Muscle layer of colon (tissue), 2 donors: ENCODE data around the gene UNC5B.

Source experiments
- H3K27ac ChIP-seq: one replicate; pipeline ENCODE4 v1.7.0; 2013; ENCODE audit warnings: low read depth, mild to moderate bottlenecking, low read length, moderate library complexity
- H3K27me3 ChIP-seq, 2 donors: one replicate each; pipeline ENCODE4 v1.7.0; 2013; ENCODE audit warnings: low read length in 2 of 2, mild to moderate bottlenecking in 2 of 2; ENCODE audit not compliant: insufficient read depth in 2 of 2, control insufficient read depth in 1 of 2
- H3K36me3 ChIP-seq: one replicate; pipeline ENCODE4 v1.7.0; 2013; ENCODE audit warnings: mild to moderate bottlenecking, low read length; ENCODE audit not compliant: insufficient read depth
- H3K4me1 ChIP-seq: one replicate; pipeline ENCODE4 v1.7.0; 2013; ENCODE audit warnings: mild to moderate bottlenecking, low read length; ENCODE audit not compliant: insufficient read depth
- H3K4me3 ChIP-seq, 2 donors: one replicate each; pipeline ENCODE4 v1.7.0; 2013; ENCODE audit warnings: low read length in 2 of 2, low read depth in 1 of 2, mild to moderate bottlenecking in 1 of 2, moderate library complexity in 1 of 2
- H3K9ac ChIP-seq: one replicate; pipeline ENCODE4 v1.7.0; 2013; ENCODE audit warnings: low read length
- H3K9me3 ChIP-seq: one replicate; pipeline ENCODE4 v1.7.0; 2013; ENCODE audit warnings: mild to moderate bottlenecking, low read length
- donor health status: abdominal sarcoma.
- donor health status: Adenocarcinoma of cecum.

Gene UNC5B

GRCh38 chr10:71228875-71229675 is 16.7 kb downstream of the UNC5B start:
- Histone ChIP-seq H3K9ac (no peak overlapping the region), H3K9me3 (no peaks in the 10 kb centered on the region), H3K36me3 (no peaks in the 10 kb centered on the region), H3K4me3 (no peak overlapping the region), H3K4me1 (peaks cover 20% of the 10 kb centered on the region), H3K27ac (no peak overlapping the region), H3K27me3 (no peaks in the 10 kb centered on the region)

GRCh38 chr10:71229726-71230655 is 17.6 kb downstream of the UNC5B start:
- H3K9me3 ChIP-seq = no peaks in the 10 kb centered on the region
- H3K36me3 ChIP-seq = no peaks in the 10 kb centered on the region
- H3K9ac ChIP-seq = no peak overlapping the region
- H3K27ac ChIP-seq = no peak overlapping the region
- H3K27me3 ChIP-seq = no peaks in the 10 kb centered on the region
- peaks cover 21% of the 10 kb centered on the region for H3K4me1 ChIP-seq
- no peak overlapping the region for H3K4me3 ChIP-seq

- no peaks in the 10 kb centered on the region for H3K27me3 ChIP-seq
- H3K9me3 ChIP-seq = no peaks in the 10 kb centered on the region
- no peak overlapping the region for H3K4me3 ChIP-seq
- H3K9ac ChIP-seq = no peak overlapping the region
- no peak overlapping the region for H3K27ac ChIP-seq
- H3K4me1 ChIP-seq = peaks cover 27% of the 10 kb centered on the region
- no peaks in the 10 kb centered on the region for H3K36me3 ChIP-seq
Measured at GRCh38 chr10:71230656-71231025, 18.3 kb downstream of the UNC5B start.

DNA sequence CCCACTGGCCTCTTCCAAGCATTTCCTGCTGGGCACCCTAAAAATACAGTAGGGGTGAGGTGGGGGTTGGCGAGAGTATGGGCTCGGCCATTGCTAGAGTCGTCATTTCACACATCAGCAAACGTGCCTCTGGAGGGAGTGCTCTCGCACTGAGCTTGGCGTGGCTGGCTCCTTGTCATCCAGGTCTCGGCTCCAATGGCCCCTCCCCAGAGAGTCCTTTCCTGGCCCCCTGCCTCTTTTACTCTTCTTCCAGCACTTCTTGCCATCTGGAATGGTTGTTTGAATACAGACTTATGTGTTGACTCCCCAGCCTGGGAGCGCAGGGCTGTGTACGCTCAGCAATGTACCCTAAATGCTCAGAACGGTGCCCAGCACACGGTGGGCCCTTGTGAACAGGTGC is 18.8 kb downstream of the UNC5B start:
- Histone ChIP-seq H3K4me1 (peaks cover 32% of the 10 kb centered on the region), H3K27ac (no peak overlapping the region), H3K27me3 (no peaks in the 10 kb centered on the region), H3K36me3 (no peaks in the 10 kb centered on the region), H3K9me3 (no peaks in the 10 kb centered on the region), H3K9ac (no peak overlapping the region), H3K4me3 (no peak overlapping the region)

- Histone ChIP-seq H3K9ac (no peak overlapping the region), H3K36me3 (no peaks in the 10 kb centered on the region), H3K27ac (no peak overlapping the region), H3K4me1 (peaks cover 43% of the 10 kb centered on the region), H3K9me3 (no peaks in the 10 kb centered on the region), H3K27me3 (no peaks in the 10 kb centered on the region), H3K4me3 (no peak overlapping the region)
Measured at GRCh38 chr10:71232089-71232998, 20.0 kb downstream of the UNC5B start.

- H3K9me3 ChIP-seq = no peaks in the 10 kb centered on the region
- H3K9ac ChIP-seq = no peak overlapping the region
- H3K27me3 ChIP-seq = no peaks in the 10 kb centered on the region
- H3K36me3 ChIP-seq = no peaks in the 10 kb centered on the region
- H3K4me1 ChIP-seq = peaks cover 44% of the 10 kb centered on the region
- H3K4me3 ChIP-seq = no peak overlapping the region
- H3K27ac ChIP-seq = no peak overlapping the region
Measured at GRCh38 chr10:71233482-71233892, 21.1 kb downstream of the UNC5B start.

GRCh38 chr10:71234004-71234894 is 21.9 kb downstream of the UNC5B start:
- H3K4me1 ChIP-seq = peaks cover 44% of the 10 kb centered on the region
- no peak overlapping the region for H3K27ac ChIP-seq
- no peaks in the 10 kb centered on the region for H3K9me3 ChIP-seq
- H3K36me3 ChIP-seq = no peaks in the 10 kb centered on the region
- H3K9ac ChIP-seq = no peak overlapping the region
- no peaks in the 10 kb centered on the region for H3K27me3 ChIP-seq
- no peak overlapping the region for H3K4me3 ChIP-seq

- no peaks in the 10 kb centered on the region for H3K36me3 ChIP-seq
- H3K27me3 ChIP-seq = no peaks in the 10 kb centered on the region
- peaks cover 44% of the 10 kb centered on the region for H3K4me1 ChIP-seq
- no peak overlapping the region for H3K27ac ChIP-seq
- no peak overlapping the region for H3K9ac ChIP-seq
- no peaks in the 10 kb centered on the region for H3K9me3 ChIP-seq
- H3K4me3 ChIP-seq = no peak overlapping the region
Measured at GRCh38 chr10:71234970-71235685, 22.8 kb downstream of the UNC5B start.

DNA sequence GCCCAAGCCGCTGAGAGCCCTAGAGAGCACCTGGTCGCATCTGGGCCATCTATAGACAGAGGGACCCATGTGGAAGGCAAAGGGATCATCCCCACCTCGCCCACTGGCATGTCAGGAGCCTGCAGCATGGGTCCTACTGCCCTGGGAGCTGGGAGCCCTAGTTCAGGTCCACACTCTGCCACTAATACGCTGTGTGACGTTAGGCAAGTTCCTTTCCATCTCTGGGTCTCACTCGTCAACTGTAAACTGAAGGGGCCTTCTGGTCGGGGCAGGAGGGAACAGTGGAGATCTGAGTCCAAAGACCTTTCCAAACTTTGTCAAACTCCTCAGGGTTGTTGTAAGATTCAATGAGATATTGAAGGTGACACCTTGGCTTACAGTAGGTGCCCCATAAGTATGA is 23.4 kb downstream of the UNC5B start:
- Histone ChIP-seq H3K4me3 (no peak overlapping the region), H3K9me3 (no peaks in the 10 kb centered on the region), H3K36me3 (no peaks in the 10 kb centered on the region), H3K27me3 (no peaks in the 10 kb centered on the region), H3K4me1 (peaks cover 44% of the 10 kb centered on the region), H3K9ac (no peak overlapping the region), H3K27ac (no peak overlapping the region)

- H3K9ac ChIP-seq = no peak overlapping the region
- no peak overlapping the region for H3K27ac ChIP-seq
- no peaks in the 10 kb centered on the region for H3K9me3 ChIP-seq
- H3K36me3 ChIP-seq = no peaks in the 10 kb centered on the region
- H3K4me1 ChIP-seq = peaks cover 47% of the 10 kb centered on the region
- H3K4me3 ChIP-seq = no peak overlapping the region
- no peaks in the 10 kb centered on the region for H3K27me3 ChIP-seq
Measured at GRCh38 chr10:71236286-71236685, 23.9 kb downstream of the UNC5B start.
